Occipital lobe (tissue), 2 donors: Measurements from ENCODE around the gene DAAM1. TPM values are rescaled to one million over a fixed set of nuclear protein-coding genes. Genes with fewer than 3 reads are reported as not detected.

ENCODE experiments used
- DNase-seq: peaks from one replicate; lab custom pipeline; 2025; lab: John Stamatoyannopoulos, UW
- total RNA-seq: library from RNA; depleted of rRNA; stranded (reverse); fragments of >200 nt; gene quantifications from one replicate; pipeline ENCODE4 v1.2.3, GENCODE V29; 2014

Gene DAAM1
- total RNA-seq, 1 donor from 2014 or later = 182 TPM

GRCh38 chr14:59313658-59314608 is 125.5 kb downstream of the DAAM1 start:
- no peak for DNase-seq

GRCh38 chr14:59314953-59315599 is 126.6 kb downstream of the DAAM1 start:
- DNase-seq = no peak

- DNase-seq = no peak
Observed at GRCh38 chr14:59316151-59316830, 127.8 kb downstream of the DAAM1 start.

GRCh38 chr14:59317346-59317745 is 128.9 kb downstream of the DAAM1 start:
- DNase-seq = no peak

- DNase-seq = no peak
Observed at GRCh38 chr14:59317798-59318505, 129.5 kb downstream of the DAAM1 start.

- DNase-seq = no peak
Observed at GRCh38 chr14:59318908-59319307, 130.4 kb downstream of the DAAM1 start.

GRCh38 chr14:59320361-59320760 is 131.9 kb downstream of the DAAM1 start:
- no peak for DNase-seq

GRCh38 chr14:59320763-59321625 is 132.5 kb downstream of the DAAM1 start:
- DNase-seq = no peak

- no peak for DNase-seq
Observed at GRCh38 chr14:59321626-59321949, 133.1 kb downstream of the DAAM1 start.

GRCh38 chr14:59325906-59326305 is 137.4 kb downstream of the DAAM1 start:
- DNase-seq = no peak

- no peak for DNase-seq
Observed at GRCh38 chr14:59328454-59328853, 140.0 kb downstream of the DAAM1 start.

GRCh38 chr14:59330455-59330854 is 142.0 kb downstream of the DAAM1 start:
- DNase-seq = no peak

GRCh38 chr14:59331217-59331616 is 142.8 kb downstream of the DAAM1 start:
- no peak for DNase-seq

GRCh38 chr14:59332727-59333126 is 144.3 kb downstream of the DAAM1 start:
- DNase-seq = no peak

GRCh38 chr14:59333235-59333634 is 144.8 kb downstream of the DAAM1 start:
- no peak for DNase-seq

GRCh38 chr14:59333668-59334067 is 145.2 kb downstream of the DAAM1 start:
- DNase-seq = no peak

- no peak for DNase-seq
Observed at GRCh38 chr14:59334253-59334652, 145.8 kb downstream of the DAAM1 start.

- DNase-seq = no peak
Observed at GRCh38 chr14:59336098-59336497, 147.6 kb downstream of the DAAM1 start.

GRCh38 chr14:59336706-59337105 is 148.2 kb downstream of the DAAM1 start:
- no peak for DNase-seq

GRCh38 chr14:59337141-59337611 is 148.7 kb downstream of the DAAM1 start:
- DNase-seq = no peak

GRCh38 chr14:59338761-59339160 is 150.3 kb downstream of the DAAM1 start:
- no peak for DNase-seq
